ENCODE data around the gene MYL12A. TPM values are rescaled to one million over a fixed set of nuclear protein-coding genes. Genes with fewer than 3 reads are reported as not detected.
A peak's percentile ranks its signal among the peaks of the same experiment; 100 is the strongest.

Gene MYL12A
- polyA plus RNA-seq, 3 donors = 476 to 513 (median 509) TPM

DNA sequence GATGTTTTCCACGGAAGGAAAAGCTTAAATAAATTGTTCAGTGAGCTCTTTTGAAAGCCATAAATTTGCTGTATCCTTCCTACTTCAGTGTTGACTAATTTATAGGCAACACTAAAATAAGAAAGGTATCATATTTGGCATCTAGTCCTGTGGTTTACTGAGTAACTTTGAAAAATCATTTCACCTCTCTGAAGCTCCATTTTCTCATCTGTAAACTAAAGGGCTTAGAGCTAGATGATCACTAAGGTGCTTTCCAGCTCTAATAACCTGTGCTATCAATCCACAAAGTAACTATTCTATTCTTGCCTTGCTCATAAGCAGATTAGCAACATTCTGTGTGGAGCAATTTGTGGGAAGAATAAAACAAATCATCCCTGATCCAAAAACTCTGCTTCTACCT lies 24.2 kb upstream of the MYL12A start:
- no peak for DNase-seq (ENCODE audit: low read depth in 3 of 3, low spot score in 2 of 3)

DNA sequence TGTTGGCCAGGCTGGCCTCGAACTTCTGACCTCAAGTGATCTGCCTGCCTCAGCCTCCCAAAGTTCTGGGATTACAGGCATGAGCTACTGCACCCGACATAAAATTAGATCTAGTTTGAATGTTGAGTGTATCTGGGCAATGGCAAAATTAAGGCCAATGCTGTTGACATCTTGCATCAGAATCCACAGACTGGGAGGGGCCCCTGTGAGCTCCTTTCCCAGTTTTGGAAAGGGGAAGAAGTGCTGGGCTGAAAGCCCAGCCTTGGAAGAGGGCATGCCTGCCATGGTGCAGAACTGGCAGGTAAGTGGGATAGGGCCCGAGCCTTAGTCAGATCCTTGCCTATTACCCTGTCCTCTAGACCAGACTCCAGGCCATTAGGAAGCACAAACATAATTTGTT lies 23.4 kb upstream of the MYL12A start:
- DNase-seq (ENCODE audit: low read depth in 3 of 3, low spot score in 2 of 3) = no peak

- DNase-seq (ENCODE audit: low read depth in 3 of 3, low spot score in 2 of 3) = no peak
These were observed 22.0 kb upstream of the MYL12A start for GRCh38 chr18:3225588-3225987.

GRCh38 chr18:3226048-3226447 lies 21.6 kb upstream of the MYL12A start:
- DNase-seq (ENCODE audit: low read depth in 3 of 3, low spot score in 2 of 3) = no peak

DNA sequence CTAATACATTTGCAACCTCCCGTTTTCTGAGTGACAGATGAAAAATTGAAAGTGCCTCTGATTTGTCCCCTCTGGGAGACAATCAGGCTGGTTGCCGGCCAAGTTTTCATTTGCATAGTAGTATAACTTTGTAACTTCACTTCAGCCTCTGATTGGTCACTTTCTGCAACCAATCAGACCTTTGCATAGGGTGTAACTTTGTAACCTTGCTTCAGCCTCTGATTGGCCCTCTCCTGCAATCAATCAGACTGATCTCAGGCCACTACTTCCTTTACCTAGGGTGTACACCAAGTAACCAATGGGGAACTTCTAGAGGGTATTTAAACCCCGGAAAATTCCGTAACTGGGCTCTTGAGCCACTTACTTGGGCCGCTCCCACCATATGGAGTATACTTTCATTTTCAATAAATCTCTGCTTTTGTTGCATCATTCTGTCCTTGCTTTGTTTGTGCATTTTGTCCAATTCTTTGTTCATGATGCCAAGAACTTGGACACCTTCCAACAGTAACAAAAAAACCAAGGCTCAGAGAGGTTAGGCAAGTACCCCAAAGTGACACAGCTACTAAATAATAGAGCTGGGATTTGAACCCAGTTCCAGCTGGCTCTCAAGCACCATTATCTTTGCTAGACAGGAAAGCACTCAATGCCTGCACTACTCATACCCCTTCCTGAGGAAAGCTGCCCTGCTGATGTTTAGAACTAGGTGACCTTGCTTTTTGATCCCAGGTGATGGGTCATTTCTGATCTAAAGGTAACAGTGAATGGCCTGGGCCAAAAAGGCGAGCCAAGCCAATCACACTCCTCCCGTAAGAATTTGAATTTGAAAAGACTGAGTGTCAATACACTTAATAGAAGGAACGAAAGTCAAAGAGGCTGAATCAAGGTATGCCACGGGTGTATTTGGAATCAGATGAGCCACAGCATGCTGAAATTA lies 16.9 kb upstream of the MYL12A start:
- DNase-seq (ENCODE audit: low read depth in 3 of 3, low spot score in 2 of 3) = no peak

GRCh38 chr18:3233004-3233403 lies 14.6 kb upstream of the MYL12A start:
- no peak for DNase-seq (ENCODE audit: low read depth in 3 of 3, low spot score in 2 of 3)

DNA sequence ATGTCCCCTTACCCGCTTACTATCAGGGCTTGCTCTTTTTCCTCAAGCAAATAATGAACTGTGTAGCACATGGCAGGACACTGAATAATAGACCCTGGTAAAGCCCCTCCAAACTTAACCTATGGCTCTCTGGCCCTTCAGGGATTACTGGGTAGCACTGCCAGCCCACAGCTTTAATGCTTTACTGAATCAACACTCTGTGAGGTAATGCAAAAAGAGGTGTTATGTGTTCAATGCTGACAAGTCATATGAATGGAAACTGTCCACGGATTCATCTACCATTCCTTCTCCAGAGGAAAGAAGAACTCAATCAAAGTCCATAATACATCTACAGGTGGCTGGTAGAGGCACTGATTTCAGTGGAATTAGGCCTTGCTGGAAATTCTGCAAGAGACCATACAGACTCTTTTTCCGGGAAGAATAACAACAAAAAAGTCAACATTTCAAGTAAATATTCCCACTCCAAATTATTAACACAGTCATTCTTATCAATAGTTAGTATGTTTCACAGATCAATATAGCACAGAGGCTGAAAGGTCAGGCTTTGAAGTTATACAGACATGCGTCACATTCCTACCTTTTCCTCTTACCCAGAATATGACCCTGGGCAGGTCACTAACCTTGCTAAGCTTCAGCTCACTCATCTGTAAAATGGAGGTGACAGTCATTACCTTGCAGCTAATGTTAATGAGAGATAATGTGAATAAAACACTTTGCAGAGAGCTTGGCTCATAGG lies 14.0 kb upstream of the MYL12A start:
- no peak for DNase-seq (ENCODE audit: low read depth in 3 of 3, low spot score in 2 of 3)

DNA sequence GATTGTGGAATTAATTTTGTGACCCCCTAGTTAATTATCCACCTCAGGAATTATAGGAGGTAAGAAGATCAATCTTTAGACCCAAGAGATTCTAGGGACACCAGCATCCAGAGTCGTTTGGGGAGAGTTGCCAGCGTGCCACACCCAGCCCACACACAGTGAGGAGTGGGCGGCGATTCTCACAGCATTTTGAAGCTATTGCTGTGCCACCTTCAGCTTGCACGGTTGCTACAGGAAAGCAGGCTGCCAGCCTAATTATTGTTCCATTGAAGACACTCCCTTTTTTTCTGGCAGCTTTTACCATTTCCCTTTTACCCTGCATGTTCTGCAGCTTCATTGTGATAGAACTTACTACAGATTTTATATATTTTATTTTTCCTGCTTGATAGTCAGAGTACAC lies 13.1 kb upstream of the MYL12A start:
- no peak for DNase-seq (ENCODE audit: low read depth in 3 of 3, low spot score in 2 of 3)

- no peak for DNase-seq (ENCODE audit: low read depth in 3 of 3, low spot score in 2 of 3)
These were observed 11.8 kb upstream of the MYL12A start for GRCh38 chr18:3235846-3236245.

GRCh38 chr18:3236470-3236869 lies 11.1 kb upstream of the MYL12A start:
- DNase-seq (ENCODE audit: low read depth in 3 of 3, low spot score in 2 of 3) = no peak

DNA sequence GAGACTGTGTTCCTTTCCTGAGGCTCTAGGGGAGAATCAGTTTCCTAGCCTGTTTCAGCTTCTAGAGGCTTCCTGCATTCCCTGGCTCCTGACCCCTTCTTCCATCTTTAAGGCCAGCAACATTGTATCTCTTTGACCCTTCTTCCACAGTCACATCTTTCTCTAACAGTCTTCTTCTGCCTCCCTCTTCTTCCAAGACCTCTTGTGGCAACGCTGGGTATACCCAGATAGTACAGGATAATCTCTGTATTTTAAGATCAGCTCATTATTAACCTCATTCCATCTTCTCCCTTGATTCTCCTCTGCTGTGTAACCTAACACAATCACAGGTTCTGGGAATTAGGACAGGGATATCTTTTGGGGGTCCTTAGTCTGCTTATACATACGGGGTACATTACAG lies 8.9 kb upstream of the MYL12A start:
- no peak for DNase-seq (ENCODE audit: low read depth in 3 of 3, low spot score in 2 of 3)

DNA sequence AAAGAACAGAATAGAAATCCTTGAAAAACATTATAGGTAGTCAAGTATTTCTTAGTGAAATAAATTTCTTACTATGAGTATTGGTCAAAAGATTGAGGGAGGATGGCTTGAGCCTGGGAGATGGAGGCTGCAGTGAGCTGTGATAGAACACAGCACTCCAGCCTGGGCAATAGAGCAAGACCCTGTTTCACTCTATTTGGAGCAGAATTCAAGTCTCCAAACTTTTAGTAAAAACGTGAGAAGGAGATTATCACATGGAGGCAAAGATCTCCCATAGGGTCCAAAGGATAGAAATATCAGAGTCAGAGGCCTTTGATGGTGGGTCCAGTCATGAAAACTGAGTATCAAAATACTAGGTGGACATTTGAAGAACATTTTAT lies 2.4 kb upstream of the MYL12A start:
- DNase-seq (ENCODE audit: low read depth in 3 of 3, low spot score in 2 of 3) = no peak

- peak; percentile 71 to 83 (median 78) for DNase-seq (ENCODE audit: low read depth in 3 of 3, low spot score in 2 of 3)
These were observed 1.6 kb upstream of the MYL12A start for GRCh38 chr18:3245853-3246634.

GRCh38 chr18:3246635-3247239 lies 864 bp upstream of the MYL12A start:
- peak in 2 of 3 donors; percentile 10 to 62 for DNase-seq (ENCODE audit: low read depth in 3 of 3, low spot score in 2 of 3)

DNA sequence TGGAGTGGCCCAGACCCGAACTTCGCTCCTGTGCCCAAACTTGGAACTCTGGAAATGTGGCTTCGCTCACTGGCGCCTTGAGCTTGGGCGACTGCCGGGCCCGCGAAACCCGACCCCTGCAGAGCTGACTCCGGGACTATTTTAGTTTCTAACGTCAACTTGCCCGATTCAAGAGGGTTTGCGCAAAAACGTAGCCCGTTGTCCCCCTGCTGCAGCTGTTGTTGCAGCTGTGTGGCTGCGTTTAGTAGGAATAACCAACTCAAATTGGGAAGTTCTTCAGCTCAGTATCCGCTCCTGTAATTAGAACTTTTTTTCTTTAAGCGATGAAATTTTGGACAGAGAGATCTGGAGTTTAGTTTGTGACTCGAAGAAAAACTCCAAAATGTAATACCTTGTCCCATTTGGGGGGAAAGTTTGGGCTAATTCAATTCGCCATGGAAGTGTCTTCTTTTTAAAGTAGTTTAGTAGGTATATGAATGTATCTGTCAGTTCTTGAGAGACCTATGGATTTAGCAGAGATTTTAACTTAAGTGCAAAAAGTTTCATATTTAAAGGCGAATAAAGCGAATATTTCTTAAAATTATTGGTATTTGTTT lies 559 bp downstream of the MYL12A start:
- peak in 2 of 3 donors; percentile 40 to 48 for DNase-seq (ENCODE audit: low read depth in 3 of 3, low spot score in 2 of 3)

DNA sequence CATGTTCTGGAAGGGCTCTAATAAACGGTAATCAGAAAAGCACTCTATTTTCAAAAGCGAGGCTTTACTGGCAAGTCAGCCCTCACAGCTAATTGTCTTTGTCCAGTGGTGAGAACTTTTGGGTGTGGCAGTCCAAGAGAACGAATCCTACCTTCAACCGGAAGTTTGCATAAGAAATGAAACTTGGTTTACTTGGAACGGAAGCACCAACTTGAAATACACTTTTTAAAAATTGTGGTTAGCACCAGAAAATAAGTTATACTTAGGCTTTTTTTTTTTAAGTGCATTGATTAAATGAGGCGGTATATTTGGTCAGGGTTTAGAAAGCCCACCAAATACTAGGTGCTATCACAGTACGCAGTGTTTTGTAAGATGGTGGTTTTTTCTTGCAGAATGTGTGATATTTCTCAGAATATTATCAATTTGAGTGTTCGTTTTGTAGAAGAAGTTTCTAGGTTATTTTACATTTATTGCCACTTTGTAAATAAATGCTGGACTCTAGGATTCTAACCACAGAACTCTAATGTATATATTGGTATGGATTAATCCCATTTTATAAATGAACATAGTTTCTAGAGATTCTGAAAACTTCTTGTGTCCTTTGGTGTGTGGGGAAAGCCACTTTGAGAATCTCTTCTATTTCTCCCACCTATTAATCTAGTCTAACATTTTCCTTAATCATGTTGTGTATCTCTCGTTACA lies 1.2 kb downstream of the MYL12A start:
- peak in 1 of 3 donors; percentile 35 for DNase-seq (ENCODE audit: low read depth in 3 of 3, low spot score in 2 of 3)

- no peak for DNase-seq (ENCODE audit: low read depth in 3 of 3, low spot score in 2 of 3)
These were observed 2.9 kb downstream of the MYL12A start for GRCh38 chr18:3250237-3251107.

DNA sequence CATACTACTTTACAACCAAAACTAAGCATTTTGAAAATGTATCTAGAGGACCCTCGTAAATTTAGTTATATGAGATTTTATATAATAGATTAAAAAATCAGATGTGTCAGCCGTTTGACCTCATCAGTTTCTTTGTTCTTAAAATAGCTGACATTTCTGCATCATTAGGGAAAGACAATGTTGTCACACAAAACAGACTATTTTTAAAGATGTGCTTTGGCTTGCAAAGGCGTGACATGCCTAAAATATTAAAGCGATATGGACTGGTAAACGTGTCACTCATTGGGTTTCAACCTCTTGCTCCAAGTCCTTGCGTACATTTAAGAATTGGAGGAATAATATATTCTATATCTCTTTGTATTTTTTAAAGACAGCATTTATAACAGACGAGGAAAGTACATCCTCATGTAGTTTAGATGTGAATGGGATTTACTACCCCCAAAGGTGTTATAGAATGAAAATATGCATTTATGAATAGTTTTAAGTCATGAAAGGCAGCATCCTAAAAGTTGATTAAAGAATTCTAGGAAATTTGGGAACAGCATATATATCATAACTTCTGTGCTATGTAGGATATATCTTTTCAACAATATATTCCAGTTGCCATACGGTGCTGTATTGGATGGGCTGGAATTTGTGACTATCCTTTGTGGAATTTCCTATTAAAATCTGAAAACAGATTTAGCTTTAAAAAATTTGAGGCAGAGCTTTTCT lies 3.8 kb downstream of the MYL12A start:
- DNase-seq (ENCODE audit: low read depth in 3 of 3, low spot score in 2 of 3) = no peak
